ENCODE data around the gene TMEM161A.
"Not testable (repeated sequence)": the region's sequence is repeated elsewhere in the genome, so short reads cannot be mapped to it uniquely, and the experiment has no call there.

Gene TMEM161A

DNA sequence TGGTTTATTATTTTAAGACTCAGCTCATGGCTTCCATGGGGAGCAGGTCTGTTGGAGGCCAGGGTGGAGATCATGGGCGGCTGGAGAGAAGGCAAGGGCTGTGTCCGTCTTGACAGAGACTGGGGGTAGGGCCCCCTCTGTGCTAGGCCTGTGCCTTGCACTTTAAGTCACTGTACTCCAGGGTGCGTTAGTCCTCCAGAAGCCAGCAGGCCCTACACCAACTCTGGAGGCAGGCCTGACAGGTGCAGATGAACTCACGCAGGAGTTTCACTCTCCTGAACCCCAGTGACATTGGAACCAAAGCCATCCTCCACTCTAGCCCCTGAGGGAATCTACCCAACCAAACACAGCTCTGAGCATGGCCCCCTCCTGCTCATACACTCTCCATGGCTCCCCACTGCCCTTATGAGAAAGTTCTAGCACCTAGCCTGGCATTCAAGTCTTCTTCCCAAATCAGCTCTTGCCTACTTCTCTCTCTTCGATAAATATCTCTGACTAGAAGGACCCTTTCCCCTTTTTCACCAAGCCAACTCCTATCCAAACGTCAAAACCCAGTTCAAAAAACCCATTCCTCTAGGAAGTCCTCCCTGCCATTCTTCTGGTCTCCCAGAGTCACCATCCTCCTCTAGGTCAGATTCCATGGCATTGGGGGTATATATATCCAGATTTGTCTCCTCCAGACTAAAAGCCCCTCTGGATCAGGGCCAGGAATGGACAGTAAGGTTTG, 16.7 kb upstream of the TMEM161A start:
- DNase-seq, result no peak

DNA sequence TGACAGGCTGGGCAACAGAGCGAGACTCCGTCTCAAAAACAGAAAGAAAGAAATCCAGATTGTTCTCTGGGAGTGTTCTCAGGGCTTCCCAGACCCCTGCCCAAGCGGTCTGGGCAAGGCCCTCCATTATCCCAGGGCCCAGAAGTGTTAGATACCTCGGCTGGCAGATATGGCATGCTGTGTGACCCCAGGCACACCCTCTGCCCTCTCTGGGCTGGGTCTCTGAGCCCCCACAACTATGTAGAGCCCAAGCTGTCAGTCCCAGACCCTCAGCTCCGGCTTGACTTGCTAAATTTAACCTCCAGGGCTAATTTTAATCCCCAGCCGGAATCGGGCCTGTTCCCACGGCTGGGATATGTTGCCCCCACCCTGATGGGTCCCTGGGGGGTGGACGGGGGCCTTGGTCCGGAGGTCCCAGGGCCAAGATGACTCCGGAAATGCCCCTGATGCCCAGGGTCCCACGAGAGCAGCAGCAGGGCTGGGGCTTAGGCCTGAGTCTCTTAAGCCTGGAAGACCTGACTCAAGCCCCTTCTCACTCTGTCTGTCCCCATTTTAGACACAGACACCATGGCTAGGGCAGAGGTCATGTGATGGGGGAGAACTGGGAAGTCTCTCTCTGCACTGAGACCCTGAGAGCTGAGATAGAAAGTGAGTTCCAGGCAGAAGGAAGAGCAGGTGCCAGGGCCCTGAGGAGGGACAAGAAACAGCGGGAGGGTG, 14.5 kb upstream of the TMEM161A start:
- DNase-seq, result no peak

DNA sequence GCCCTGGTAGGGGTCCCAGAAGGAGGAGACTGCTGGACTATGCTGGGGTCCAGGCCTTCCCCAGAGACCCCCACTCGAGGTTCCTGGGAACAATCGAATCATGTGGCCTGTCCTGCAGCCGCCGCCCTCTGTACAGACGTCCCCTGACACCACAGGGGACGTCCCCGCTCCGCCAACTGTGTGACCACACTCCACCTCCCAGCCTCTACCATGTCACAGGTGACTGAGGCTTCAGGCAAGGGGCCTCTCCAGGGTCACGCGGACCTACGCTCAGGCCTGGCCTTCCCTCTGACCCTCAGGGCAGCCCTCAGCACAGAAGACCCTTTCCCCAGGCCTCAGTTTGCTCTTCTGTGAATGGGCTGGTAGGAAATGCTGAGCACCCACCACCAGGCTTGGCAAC, 13.1 kb upstream of the TMEM161A start:
- no peak for DNase-seq

DNA sequence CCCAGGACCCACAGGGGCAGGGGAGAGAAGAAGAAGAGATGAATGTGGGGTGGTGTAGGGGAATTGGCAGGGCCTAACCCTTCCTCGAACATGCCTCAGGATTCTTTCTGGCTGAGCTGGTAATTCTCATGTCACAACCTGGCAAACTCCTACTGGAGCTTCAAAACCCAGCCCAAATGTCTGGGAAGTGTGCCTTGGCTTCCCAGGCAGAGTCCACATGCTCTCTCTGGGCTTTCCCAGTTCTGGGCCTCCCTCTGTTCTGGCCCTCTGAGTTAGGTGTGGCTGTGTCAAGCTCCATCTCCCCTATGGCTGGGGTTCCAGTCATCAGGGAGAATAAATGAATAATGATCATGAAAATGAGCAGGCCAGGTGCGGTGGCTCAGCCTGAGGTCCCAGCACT, 11.2 kb upstream of the TMEM161A start:
- no peak for DNase-seq

DNA sequence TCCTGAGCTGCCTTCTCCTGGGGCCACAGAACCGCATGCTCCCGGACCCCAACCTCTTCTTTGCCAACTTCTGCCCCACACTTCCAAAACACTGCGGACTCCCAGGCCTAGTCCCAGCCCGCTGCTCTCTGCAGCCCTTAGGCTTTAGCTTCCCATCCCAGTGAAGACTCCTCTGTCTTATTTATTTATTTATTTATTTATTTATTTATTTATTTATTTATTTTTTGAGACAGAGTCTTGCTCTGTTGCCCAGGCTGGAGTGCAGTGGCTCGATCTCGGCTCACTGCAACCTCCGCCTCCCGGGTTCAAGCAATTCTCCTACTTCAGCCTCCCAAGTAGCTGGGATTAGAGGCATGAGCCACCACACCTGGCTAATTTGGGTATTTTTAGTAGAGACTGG, 10.2 kb upstream of the TMEM161A start:
- not testable (repeated sequence) for DNase-seq

DNA sequence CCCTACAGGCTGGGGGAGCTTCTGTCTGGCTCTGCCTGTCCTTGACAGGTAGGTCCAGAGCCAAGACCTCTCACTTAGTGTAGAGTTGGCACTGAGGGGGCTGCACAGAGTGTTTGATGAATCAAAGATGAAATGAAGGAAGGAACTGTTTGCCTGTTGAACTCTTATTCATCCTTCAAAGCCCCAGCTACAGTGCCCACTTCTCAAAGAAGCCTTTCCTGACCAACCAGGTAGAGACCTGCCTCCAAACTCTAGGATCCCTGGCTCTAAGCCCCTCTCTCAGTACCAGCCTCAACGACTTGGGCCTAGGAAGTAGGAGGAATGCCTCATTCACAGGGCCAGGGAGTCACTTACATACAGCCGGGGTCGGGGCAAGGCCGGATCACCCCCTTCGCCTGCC, 9.1 kb upstream of the TMEM161A start:
- DNase-seq, result no peak

DNA sequence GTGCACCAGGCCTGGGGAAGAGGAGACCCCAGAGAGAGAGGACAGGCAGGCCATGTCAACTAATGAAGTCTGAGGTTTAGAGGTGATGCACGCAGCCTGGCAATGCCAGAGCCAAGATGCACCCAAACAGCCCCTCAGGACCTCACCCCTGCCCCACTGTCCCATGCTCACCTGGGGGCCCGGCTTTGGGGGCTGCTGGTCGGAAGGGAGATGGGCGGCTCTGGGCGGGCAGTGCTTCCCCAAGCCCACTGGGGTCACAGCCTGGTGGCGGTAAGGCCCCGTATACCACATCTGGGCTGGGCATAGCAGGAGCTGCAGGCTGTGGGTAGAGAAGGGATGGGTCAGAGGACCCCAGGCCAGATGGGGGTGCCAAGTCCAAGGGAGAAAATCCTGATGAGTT, 8.6 kb upstream of the TMEM161A start:
- no peak for DNase-seq

DNA sequence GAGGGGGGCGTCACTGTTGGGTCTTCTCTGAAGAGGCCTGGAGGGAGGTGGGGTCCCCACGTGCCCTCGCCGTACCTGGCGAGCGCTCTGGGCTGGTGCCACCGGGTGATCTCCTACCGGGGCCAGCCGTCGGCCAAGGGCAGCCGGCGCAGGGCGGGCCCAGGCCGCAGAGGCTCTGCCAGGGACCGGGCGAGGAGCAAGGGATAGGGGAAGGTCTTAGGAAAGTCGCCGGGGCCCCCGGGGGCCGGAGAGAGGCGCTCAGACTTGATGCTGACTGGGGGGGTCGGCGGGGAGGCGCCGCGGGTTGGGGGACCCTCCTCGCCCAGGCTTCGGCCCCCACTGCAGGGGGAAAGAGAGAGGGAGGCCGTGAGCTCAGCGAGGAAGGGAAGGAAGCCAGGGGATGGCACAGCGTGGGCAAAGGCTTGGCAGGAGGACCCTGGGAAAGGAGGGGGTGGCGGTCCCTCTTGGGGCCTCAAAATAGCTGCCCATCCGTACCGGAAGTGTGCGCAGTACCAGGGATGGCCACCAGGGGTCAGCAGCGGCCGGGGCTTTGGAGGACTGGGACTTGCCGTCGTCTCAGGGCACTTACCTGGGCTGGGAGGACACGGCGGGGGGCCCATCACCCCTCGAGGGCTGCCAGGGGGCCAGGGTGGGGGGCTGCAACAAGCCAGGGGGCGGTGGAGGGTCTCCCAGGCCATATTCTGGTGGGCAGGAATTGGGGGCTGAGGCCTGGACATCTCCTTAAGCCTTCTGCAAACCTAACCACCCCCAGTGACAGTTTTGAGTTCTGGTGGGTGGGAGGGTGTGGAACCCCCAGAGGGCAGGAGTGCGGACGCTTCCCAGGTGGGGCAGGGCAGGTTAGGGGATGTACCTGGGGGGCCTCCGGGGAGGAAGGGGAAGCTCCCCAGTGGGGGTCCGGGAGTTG, 7.7 kb upstream of the TMEM161A start:
- peak; percentile 91 for DNase-seq

DNA sequence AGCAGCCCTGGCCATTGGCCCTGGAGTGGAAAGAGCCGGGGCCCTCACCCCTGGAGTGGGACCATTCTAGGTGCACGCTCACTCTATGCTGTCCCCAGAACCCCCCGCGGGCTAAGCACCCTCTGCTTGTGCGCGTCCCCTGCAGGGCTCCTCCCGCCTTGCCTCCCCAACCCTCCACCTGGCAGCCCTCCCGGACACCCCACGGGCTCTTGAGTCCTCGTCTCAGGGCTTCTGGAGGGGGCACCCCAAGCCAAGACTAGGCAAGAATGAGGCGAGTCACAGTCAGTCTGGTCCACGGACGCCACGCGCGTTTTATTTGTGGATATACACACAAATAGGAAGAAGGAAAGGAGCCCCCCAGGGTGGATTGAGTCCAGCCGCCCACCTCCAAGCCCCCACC, 7.0 kb upstream of the TMEM161A start:
- DNase-seq, result no peak

DNA sequence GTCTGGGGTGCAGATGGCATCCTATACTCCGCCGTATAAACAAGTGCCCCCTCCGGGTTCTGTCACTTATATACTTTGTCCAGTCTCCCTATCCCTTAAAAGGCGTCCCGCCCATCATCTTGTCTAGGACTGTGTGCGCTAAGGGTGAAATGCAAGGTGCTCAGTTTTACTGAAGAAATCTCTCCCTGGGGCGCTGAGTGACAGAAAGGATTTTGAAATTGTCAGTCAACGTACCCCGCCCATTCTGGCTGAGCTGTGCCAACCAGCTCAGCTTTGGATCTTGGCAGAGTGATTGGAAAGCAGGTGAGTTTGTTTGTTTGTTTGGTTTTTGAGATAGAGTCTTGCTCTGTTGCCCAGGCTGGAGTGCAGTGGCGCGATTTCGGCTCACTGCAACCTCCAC, 4.1 kb upstream of the TMEM161A start:
- DNase-seq, result no peak

DNA sequence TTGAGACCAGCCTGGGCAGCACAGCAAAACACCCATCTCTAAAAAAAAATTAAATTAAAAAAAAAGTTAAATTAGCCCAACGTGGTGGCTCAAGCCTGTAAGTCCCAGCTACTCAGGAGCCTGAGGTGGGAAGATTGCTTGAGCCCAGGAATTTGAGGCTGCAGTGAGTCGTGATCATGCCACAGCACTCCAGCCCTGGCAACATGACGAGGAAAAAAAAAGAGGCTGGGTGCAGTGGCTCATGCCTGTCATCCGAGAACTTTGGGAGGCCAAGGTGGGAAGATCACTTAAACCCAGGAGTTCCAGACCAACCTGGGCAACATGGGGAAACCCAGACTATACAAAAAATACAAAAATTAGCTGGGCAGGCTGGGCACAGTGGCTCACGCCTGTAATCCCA, 2.2 kb upstream of the TMEM161A start:
- DNase-seq, result no peak

DNA sequence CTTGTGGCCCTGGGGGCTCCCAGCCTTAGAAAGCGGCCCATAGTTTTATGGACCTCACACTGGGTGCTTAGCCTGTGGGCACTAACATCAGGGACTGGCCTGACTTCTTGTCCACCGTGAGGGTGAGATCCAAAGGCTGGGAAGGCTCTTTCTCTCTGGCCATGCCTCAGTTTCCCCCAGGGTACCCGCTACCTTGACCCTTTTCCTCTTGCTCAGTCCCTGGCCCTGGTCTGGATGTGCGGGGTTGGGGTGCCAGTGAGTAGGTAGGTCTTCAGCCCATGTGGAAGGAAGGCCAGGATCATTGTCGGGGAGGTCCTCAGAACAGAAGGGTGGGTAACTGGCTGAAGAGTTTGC, 1.6 kb upstream of the TMEM161A start:
- no peak for DNase-seq

DNA sequence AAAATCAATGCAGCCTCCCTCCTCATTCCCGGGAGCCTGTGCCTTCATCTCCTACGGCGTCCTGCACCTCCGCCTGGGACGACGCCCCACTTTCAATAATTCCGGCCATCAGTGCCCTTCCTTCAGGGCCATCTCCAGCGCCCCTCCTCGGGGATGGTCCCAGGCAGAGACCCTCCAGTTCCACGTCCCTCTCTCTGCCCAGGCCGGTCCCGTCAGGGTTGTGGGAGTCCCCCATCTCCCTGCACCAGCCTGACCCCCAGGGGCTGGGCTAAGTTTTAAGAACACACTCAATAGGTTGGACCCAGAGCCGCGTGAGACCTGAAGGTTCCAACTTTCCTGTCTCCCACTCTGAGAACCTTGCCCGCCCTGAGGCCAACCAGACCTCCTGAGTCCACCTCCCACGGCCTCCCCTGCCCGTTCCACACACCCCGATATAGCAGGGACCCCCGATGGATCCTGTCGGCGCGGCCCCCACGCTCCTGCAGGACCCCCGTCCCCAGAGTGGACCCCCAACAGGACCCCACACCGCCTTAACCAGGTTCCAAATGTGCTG, 646 bp downstream of the TMEM161A start:
- no peak for DNase-seq

DNA sequence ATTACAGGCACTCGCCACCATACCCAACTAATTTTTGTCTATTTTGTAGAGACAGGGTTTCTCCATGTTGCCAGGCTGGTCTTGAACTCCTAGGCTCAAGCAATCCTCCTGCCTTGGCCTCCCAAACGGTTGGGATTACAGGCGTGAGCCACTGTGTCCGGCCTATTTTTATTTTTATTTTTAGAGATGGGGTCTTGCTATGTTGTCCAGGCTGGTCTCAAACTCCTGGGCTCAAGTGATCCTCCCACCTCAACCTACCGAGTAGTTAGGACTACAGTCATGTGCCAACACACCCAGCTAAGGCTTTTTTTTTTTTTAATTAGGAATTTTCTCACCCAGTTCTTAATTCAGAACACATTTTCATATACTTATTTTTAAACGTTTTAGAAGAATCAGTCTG, 2.6 kb downstream of the TMEM161A start:
- not testable (repeated sequence) for DNase-seq

DNA sequence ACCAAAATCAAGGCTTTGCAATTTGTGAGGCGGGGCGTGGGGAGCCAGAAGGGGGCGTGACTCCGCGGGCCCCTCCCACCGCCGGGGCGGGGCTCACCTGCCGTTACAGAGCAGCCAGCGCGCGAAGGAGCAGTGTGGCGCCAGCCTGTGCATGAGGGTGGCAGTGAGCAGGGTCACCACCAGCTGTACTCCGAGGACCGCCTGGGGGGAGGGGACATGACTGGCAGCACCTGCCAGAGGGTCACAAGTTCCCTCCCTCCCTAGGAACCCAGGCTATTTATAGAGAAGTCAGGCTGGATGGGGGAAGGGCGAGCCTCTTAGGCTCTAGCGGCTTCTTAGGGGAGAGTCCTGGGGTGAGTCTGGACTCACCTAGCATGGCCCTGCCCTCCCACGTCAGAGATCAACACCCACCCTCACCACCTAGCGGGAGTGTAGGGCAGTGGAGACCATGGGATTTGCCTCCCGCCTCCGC, 3.6 kb downstream of the TMEM161A start:
- peak; percentile 69 for DNase-seq

DNA sequence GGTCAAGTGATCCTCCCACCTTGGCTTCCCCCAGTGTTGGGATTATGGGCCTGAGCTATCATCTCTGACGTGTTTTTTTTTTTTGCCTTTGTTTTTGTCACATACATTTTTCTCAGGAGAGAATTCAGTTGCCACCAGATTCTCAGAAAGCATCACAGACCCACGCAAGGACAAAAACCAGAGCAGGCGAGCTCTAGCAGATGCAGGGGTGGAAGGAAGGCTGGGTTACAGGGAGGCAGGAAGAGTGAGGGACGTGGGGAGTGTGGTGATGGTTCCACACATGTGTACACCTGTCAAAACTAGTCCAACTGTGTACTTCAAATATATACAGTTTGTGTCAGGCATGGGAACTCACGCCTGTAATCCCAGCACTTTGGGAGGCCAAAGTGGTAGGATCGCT, 4.3 kb downstream of the TMEM161A start:
- no peak for DNase-seq

DNA sequence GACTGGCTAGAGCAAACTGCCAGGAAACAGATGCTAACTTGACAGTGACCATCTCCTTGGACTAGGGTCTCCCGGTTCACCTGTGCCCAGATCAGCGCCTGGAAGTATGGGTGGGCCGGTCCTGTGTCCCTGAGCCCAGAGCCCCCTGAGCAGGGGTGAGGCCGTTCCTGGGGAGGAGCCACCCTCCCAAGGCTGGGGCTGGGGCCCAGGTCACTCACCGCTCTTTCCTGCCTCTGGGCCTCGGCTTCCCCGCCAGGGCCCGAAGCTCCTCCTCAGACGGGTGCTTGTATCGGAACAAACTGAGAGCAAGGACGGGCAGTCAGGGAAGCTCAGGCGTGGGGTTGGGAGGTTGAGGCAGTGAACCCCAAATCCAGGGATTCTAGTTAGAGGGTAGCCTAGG, 5.4 kb downstream of the TMEM161A start:
- DNase-seq, result no peak

DNA sequence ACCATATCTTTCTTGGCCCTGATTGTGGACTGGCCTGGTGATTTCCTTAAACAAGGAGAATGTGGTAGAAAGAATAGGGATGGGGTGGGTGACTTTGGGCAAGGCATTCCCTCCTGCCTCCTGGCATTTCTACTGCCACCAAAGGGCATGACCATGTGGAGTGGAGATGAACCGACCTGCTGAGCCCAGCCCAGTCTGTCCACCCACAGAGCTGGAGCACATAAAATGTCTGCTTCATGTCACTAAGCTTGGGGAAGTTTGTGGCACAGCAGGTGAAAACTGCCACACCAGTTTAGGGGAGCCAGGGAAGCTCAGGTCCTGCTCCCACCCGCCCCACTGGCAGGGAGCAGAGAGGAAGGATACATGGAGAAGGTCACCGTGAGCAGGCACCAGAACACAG, 6.3 kb downstream of the TMEM161A start:
- no peak for DNase-seq

DNA sequence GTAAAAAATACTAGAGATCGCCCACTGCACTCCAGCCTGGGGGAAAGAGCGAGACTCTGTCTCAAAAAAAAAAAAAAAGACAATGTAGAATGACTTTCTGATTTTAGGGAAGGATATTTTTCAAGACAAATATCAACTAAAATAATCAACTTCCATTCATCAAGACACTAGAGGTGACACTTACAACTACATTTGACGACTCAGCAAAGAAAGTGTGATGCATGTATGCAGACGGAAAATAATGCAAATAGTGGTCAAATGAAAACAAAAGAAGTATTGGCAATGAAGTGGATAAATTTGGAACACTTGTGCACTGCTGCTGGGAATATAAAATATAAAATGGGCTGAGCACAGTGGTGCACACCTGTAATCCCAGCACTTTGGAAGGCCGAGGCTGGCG, 12.2 kb downstream of the TMEM161A start:
- no peak for DNase-seq

DNA sequence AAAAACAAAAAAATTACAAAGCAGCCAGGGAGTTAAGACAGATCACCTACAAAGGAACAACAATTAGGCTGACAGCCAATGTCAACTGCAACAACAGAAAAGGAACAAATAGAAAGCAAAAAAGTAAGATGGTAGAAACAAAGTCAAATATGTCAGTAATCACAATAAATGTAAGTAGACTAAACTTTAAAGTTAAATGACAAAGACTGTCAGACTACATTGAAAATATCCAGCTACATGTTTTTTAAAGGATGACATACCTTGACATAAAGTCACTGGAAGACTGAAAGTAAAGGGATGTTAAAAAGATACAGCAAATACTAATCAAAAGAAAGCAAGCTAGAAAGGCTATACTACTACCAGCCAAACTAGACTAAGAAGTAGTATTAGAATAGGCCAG, 14.9 kb downstream of the TMEM161A start:
- DNase-seq, result no peak

DNA sequence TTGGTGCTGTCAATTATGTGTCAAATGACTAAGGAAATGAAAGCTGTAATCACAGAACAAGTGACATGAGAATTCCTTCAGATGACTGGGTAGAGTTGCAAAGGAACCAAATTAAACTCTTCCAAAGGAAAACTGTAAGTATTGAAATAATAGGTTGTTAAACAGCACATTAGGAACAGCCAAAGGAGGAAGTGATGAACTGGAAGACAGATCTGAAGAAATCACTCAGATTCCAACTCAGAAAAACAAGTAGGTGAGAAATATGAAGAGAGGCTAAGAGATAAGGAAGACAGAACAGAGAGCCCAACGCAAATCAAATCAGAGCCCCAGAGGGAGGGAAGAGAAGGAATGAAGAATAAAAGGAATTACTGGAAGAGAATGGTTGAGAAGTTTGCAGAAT, 15.4 kb downstream of the TMEM161A start:
- no peak for DNase-seq

DNA sequence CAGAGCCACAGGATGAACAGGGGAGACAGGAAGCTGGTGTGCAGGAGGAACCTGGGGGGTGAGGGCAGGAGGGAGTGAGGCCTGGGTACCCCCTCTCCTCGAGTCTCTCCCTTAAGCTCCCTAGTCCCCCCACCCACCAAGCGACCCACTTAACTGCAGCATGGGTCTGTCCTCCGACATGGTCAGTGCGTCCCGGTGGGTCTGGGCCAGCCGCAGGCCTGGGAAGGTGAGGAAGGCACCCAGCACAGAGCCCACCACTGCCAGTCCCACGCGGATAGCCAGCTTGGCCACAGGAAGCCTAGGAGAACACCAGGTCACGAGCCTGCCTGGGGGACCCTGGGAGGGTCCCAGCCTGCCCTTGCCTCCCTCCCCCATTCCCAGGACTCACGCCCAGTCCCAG, 16.9 kb downstream of the TMEM161A start:
- DNase-seq, result no peak

Measured in eye (tissue), 1 donor.